ENCODE results near the gene SAT2.

GRCh38 chr17:7627250-7628121 lies at the start of gene SAT2:
- TF ChIP-seq CTCF (IDR thresholded peaks at IDR 0.05; ENCODE audit: insufficient read depth, low read depth, low read length) (no peak), EZH2 (IDR thresholded peaks at IDR 0.05; ENCODE audit: insufficient read depth, low read length) (no peak)
